Daoy (cell line): ENCODE data around the gene MESP2. TPM values are rescaled to one million over a fixed set of nuclear protein-coding genes. Genes with fewer than 3 reads are reported as not detected.

Experiments used
- DNase-seq: peaks from one replicate; pipeline ENCODE4 v3.0.0-alpha.2; 2015; ENCODE audit warnings: low read depth
- total RNA-seq: library from RNA; depleted of rRNA; stranded (reverse); fragments of >200 nt; shearing (Covaris generic); gene quantifications from 2 replicates; pipeline ENCODE4 v1.2.3, GENCODE V29; 2014

Gene MESP2
- total RNA-seq, 1 experiment from 2014 or later, result 0.29 TPM

DNA sequence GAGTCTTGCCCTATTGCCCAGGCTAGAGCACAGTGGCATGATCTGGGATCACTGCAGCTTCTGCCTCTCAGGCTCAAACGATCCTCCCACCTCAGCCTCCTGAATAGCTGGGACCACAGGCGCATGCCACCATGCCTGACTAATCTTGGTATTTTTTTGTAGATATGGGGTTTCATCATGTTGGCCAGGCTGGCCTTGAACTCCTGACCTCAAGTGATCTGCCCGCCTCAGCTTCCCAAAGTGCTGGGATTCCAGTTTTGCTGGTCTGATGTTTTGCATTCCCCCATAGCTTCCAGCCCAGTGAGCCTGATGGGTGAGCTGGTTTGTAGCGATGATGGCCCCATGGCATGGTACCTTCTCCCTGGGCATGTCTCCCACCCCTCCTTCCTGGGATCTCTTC, 20.4 kb upstream of the MESP2 start:
- no peak for DNase-seq

DNA sequence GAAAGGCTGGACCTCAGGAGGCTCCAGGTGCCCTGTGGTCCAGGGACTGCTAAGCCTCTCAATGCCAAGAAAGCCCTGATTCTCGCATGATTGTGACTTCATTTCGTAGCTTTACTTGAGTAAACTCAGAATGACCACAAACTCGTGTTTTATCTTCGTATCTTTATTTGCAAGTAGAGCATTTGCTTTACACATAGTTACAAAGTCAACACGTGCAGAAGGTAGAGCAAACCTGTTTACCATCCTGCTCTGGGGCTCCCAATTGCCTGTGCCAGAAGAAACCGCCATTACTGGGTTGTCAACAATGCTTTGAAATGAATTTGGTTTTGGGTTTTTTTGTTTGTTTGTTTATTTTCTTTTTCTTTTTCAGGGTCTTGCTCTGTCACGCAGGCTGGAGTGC, 19.2 kb upstream of the MESP2 start:
- DNase-seq, result no peak

DNA sequence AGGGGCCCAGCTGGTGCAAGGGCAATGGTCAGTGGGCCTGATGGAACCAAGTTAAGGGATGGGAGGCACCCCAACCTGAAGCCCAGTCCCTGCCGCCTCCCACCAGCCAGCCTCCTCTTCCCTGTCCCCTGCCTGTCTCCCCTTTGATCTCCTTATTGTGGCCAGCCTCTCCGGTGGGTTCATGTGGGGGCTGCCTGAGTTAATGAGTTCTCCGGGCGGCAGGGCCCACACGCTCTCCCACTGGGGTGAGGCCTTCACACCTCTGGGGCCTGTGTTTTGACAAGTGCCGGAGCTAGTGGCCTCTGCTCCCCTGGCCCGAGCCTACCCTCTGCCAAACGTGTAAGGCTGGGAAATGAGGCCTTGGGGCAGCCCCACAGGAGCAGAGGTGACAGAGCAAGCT, 17.8 kb upstream of the MESP2 start:
- no peak for DNase-seq

DNA sequence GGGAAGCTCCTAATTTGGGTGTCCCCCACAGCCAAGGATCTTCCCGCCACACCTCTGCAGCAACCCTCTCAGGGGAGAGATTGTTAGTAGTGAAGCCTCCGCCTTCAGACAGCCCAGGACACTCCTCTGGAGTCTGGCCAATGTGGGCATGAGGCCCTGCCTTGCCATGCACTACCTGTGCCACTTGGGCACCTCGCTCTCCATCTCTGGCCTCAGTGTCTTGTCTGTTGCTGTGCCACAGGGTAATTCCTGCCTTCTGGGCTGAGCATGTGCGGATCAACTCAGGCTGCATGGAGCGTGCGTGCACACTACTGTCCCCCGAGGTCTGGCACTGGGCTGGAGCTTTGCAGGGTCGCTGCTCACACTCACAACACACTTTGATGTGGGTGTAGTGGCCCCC, 17.2 kb upstream of the MESP2 start:
- no peak for DNase-seq

DNA sequence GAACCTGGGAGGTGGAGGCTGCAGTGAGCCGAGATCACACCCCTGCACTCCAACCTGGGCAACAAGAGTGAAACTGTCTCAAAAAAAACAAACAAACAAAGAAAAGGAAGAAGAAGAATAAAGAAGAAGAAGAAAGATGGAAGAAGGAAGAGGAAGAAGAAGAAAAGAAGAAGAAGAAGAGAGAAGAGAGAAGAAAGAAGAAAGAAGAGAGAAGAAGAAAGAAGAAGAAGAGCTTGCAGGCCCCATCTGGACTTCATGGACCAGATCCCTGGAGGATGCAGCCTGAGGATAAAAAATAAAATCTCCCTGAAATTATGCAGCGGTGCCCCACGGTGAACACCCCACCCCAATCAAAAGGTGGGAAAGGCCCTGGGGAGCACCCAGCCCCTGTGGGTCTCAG, 16.3 kb upstream of the MESP2 start:
- DNase-seq, result no peak

DNA sequence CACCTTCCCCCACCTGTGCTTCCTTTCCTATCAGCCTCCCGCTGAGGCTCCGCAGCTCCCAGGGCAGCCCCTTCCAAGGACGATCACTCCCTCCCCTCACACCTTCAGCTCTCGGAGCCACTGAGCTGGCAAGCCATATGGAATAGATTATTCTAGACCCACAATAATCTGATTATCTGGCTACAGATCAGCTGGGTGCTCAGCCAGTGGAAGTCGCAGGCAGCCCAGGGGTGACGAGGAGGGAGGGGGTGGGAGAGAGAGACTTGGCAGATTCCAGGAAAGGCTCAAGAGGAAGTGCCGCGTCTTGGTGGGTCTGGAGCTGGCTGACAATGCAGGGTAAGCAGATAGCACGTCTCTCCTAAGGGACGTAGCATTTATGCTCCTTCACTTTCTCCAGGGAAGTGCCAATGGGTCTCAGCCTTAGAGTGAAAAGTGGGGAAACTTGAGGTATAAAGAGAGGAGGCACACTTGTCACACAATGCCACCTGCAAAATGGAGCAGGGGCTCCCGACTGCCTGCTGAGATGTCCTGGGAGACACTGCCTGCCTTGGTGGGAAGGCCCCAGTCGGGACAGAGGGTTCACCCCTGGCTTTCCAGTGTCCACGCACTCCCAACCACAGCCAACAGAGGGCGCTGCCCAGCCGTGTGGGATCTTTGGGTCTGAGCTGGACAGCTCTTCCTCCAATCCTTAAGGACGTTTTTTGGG, 15.7 kb upstream of the MESP2 start:
- peak; percentile 81 for DNase-seq

DNA sequence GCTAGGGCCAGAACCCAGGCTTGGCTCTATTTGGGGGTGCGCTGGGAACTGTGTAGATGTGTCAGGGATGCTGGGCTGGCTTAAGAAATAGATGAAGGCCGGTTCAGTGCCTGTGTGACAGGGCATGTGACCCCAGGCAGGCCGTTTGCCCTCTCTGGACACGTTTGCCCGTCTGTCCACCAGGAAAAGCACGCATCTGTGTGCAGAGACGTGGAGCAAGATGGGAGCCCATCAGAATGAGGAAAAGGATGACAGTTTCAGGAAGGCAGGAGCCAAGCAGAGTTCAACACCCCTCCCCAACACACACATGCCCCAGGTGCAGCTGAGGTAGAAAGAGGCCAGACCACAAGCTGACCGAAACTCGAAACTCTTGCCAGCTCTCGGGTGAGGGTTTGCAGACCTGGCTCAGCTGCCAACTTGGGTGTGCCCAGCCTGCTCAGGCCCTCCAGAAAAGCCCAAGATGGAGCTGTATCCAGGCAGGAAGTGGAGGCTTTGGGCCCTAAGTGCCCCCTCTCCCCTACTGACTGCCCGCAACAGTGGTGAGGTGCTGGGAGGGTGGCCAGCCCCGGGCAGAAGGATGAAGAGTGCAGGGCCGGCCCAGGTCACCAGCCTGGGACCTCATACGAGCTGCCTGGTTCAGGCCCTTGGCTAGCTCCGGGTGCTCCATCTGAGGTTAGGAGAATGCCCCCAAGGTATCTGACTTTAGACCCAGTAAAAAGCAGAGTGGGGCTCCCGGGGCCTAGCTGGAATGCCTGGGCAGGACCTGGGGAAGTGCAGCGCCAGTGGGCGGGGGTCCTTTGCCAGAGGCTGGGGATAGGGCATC, 14.9 kb upstream of the MESP2 start:
- DNase-seq, result no peak

DNA sequence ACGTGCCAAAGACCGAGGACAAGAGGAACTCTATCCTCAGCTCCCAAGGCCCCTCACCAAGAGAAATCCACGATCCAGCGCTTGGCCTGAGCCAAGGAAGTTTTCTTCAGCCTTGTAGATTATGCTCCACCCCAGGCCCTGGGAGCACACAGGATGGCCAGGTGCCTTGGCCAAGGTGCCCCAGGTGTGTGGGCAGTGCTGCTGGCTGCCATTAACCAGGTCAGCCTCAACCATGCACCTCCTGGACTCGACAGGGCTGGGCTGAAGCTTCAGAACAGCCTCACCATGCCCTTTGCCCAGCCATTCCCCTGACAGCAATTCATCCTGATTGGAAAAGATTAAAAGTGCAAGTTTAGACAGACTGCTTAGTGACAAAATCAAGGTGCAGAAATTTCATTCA, 14.2 kb upstream of the MESP2 start:
- DNase-seq, result no peak

DNA sequence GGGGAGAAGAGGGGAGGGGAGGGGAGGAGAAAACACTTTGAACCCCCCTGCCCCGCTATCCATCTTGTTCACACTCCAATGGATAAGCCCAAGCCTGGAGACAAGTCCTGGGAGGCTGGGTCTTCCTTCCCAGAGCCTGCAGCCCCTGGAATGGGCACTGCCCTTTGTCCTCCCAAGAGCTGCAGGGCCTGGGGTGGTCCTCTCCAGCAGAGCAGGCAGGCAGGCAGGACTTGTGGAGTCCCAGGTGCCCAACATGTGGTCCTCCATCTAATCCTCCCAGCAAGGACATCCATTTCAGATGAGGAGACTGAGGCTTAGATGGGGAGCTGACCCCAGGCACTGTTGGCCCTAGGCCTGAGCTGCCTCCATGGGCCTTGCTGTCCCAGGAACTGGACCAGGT, 10.4 kb upstream of the MESP2 start:
- no peak for DNase-seq

DNA sequence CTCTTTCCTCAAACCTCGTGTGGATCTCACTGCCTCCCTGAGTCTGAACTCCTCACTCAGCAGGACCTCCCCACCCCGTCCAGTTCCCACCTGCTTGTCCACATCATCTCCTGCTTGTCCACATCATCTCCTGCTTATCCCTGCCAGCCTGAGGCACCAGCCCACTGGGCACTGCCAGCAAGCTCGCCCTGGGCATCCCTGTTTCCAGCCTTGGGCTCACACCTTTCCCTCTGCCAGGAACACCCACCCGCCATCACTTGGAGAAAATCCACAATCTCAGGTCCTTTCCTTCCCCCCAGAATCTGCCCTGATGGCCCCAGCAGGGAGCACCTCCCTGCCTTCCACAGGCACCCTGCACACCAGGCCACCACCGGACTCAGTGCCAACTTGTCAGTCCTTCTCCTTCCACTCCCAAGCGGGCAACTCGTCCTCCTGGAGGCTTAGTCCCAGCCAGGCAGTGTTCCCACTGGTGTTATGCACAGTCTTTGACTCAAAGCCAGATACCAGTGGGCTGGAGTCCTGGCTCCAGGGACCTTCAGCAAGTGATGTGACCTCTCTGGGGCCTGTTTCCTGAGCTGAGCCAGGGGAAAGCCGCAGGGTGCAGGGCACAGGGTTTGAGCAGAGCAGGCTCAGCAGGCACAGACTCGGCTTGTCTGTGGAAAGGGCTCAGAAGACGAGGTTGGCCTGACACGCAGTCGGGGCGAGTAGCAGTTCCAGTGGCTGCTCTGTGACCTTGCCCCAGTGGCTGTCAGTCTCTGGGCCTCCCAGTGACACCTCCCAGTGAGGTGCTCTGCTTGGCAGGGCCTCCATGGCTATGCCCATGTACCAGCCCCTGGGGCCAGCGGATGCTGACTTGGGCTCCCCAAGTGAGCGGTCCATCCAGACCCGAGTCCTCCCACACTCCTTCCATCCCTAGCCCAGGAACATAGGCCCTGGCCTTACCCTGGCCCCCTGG, 9.5 kb upstream of the MESP2 start:
- no peak for DNase-seq

DNA sequence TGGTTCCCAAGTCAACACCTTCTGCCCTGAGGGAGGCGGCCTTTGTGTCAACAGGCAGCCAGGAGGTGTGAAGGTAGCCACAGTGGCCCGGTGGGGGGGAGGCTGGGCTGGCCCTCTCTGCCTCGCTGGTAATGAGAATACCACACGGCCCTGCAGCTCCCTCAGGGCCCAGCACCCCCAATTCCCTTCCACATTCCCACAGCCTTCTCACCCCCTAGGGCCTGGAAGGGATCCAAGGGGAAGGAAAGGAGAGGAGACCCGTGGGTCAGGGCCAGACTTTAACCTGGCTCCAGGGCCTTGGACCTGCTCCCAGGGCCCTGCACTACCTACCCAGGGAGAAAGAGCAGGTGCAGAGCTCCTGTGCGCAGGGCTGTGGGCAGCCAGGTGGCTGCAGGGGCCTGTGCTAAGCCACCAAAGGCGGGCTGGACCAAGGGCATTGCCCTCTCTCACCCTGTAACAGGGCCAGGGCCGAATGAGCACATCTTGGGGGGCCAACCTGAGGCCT, 8.7 kb upstream of the MESP2 start:
- DNase-seq, result no peak

DNA sequence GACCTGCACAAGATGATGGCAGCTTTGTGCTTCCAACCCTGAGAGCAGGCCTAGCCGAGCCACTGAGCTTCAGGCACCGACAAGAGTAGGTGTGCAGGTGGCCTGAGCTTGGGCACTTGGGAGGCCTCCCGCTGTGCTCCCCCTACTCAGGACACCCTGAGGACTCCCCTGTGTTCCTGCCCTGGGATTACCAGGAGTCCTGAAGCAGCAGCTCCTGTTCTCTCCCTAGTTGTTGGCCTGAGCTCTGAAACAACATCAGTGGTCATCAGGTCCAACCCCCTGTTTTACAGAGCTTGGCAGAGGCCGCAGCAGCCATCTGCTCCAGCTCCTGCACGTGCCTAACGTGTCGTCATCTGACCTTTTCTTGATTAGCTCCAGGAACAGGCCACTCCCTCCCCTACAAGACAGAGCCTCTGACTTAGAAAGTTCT, 8.0 kb upstream of the MESP2 start:
- no peak for DNase-seq

DNA sequence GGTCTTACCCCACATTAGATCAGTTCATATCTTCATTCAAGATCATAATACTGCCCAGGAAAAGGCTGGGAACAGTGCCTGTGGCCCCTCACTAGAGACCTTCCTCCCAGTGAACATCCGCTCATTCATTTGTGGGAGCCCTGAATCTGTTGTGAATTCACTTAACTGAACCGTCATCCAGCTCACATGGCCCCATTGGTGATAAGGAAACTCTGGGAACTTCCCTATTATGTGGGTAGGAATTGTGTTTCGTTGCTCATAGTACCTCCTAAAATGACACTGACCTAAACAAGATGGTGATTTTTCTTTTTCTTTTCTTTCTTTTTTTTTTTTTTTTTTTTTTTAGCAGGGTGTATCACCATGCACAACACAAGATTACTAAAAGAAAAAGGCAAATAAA, 6.8 kb upstream of the MESP2 start:
- DNase-seq, result no peak

DNA sequence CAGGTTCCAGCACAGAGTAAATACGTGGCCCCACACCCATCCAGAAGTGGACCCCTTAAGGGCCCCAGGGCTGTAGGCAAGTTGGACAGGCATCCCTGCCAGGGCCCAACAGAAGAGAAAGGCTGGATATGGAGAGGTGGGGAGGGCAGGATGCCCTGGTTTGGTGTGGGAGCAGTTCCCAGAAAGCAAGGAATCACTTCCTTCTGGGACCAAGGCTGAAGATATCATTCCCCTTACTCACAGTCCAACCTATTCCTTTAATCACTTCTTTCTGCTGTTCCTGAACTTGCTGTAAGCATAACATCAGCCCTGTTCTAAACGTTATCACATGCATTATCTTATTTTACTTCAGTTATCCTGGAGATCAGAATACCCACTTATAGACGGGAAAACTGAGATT, 6.1 kb upstream of the MESP2 start:
- no peak for DNase-seq

DNA sequence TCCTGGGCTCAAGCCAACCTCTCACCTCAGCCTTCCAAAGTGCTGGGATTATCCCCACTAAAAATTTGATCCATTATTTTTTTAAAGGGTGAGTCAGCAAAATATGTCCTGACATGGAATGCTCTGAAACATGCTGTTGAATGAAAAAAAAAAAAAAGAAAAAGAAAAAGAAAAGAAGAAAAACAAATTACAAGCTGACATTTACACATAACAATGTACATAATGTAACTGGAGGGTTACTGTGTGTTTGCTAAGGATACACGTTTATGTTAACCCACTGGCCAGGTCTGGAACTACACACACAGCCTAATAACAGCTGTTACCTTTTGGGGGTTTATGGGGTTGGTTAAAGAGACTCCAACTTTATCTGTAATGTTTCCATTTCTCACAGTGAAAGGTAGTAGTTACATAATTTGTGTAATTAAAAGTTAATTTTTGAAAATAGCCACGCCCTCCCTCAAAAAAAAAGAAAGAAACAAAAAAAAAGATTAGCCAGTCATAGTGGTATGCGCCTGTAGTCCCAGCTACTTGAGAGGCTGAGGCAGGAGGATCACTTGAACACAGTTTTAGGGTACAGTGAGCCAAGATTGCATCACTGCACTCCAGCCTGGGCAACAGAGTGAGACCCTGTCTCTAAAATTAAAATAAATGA, 3.1 kb upstream of the MESP2 start:
- DNase-seq, result no peak

DNA sequence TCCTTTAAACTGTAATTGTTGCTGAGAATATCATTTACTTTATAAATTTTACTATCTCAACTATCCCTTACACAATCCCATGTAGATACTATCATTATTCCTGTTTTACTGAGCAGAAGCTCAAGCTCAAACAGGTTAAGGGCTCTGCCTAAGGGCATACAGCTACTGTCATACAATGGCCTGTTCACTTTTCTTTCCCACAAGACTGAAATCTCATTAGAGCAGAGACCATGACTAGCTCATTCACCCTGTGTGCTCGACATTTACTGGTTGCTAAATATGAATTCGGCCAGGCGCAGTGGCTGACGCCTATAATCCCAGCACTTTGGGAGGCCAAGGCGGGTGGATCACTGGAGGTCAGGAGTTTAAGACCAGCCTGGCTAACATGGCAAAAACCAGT, 1.6 kb upstream of the MESP2 start:
- no peak for DNase-seq

DNA sequence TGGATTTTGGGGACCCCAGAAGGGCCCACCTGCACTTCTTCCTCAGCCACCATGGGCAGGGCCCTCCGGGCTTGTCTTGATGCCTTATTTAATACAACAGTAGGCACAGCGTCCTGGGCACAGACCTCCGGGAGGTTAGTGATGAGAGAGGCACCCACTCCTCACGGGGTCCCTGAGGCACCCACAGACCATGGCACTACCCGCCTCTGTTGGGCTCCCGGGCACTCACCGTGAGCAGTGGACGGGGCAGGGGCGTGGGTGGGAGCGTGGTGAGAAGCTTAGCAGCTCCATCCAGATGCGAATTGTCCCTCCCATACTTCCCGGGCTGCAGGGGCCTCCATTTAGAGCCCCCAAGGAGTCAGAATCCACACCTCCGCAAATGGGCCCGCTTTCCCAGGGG, 317 bp upstream of the MESP2 start:
- no peak for DNase-seq

DNA sequence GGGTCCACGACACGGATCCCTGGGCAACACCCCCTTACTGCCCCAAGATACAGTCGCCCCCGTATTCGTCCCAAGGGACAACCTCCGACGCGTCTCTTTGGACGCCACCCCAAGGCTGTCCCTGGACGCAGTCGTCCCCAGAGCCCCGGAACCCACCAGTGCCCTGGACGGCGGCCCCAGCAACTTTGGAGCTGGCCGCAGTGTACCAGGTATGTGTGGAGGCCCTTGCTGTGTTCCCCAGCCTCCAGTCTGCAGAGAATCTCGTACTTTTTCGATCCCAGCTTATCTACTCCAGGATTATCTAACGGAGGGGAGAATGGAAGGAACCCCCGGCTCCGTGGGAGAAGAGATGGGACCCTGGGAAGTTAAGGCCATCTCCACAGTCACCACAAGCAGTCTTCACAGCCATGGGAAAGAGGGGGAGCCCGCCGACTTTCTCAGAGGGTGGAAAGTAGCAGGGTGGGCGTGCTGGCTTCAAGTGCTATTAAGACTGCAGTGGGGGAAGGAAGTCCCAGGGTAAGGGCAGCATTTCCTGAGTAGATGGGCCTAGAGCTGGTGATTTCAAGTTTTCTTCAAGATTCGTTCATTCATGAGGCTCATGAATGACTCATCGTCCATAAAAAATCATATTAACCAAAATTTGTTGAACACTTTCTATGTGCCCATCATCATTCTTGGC, 1.1 kb downstream of the MESP2 start:
- no peak for DNase-seq

DNA sequence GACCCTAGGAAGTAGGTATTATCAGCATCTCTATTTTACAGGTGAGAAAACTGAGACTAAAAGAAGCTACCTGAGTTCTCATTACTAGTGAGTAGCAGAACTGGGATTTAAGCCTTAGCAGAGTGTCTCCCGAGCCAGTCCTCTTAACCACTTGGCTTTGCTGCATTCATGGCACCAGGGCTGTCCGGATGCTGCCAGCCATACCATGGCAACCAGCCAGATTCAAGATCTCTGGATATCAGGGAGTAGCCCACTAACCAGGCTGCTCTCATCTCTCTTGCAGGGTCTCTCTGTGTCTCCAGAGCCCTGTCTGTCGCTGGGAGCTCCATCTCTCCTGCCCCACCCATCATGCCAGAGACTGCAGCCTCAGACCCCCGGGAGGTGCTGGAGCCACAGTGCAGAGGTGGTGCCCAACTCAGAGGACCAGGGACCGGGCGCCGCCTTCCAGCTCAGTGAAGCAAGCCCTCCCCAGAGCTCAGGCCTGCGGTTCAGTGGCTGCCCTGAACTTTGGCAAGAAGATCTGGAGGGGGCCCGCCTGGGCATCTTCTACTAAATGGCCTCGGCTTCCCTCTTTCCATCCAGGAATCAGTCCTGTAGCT, 1.7 kb downstream of the MESP2 start:
- DNase-seq, result no peak

DNA sequence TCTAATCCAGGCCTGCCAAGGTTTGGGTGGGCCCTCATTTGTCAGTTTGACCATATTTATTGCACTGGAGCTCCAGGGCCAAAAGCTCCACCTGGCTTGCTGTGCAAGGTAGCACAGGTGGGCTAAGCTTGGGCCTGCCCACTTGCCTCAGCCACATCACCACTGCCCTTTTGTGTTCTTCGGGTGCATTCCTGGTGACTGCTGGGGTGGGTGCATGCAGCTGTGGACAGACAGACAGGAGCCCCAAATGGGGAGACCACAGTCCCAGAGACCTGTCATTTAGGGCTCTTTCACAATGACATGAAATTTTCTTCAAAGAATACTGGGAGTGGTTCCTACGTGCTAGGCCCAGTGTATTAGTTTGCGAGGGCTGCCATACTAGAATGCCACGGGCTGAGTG, 2.7 kb downstream of the MESP2 start:
- no peak for DNase-seq

DNA sequence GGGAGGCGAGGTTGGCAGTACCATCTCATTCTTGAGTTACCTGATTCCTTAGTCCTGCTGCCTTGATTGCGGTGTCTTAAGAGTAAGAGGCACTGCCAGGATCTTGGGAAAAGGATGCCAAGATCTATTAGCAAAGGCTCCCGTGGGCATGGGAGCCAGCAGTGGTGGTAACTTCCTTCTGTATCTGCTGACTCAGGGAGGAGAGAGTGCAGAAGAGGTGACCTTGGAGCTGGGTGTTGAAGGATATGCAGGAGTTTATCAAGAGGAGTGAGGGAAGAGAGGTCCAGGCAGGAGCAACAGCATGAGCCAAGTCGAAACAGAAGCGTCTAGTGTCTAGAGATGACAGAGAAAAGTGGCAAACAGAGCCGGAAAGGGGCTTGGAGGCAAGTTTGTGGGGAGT, 4.5 kb downstream of the MESP2 start:
- no peak for DNase-seq
